Measurements from ENCODE around the gene SEMA4B.
"Not testable (repeated sequence)": the region's sequence is repeated elsewhere in the genome, so short reads cannot be mapped to it uniquely, and the experiment has no call there.

The SEMA4B gene

GRCh38 chr15:90266061-90266431 lies 64.9 kb downstream of the SEMA4B start:
- Histone ChIP-seq H3K36me3 (peaks cover 37% of the 10 kb centered on the region), H3K27me3 (ENCODE audit: insufficient read depth, low read depth, severe bottlenecking) (no peaks in the 10 kb centered on the region), H3K4me3 (ENCODE audit: low read depth, low read length) (peak overlapping the region; percentile 83), H3K9me3 (ENCODE audit: severe bottlenecking) (no peaks in the 10 kb centered on the region), H3K27ac (peak overlapping the region; percentile 96)
- no peak for TF ChIP-seq CTCF (IDR thresholded peaks at IDR 0.05; ENCODE audit: low read depth, low read length)
- peak; percentile 30 for DNase-seq

GRCh38 chr15:90266485-90266884 lies 65.4 kb downstream of the SEMA4B start:
- Histone ChIP-seq H3K9me3 (ENCODE audit: severe bottlenecking) (no peaks in the 10 kb centered on the region), H3K4me3 (ENCODE audit: low read depth, low read length) (peak overlapping the region; percentile 83), H3K27ac (peak overlapping the region; percentile 96), H3K36me3 (peaks cover 41% of the 10 kb centered on the region), H3K27me3 (ENCODE audit: insufficient read depth, low read depth, severe bottlenecking) (no peaks in the 10 kb centered on the region)
- no peak for TF ChIP-seq CTCF (IDR thresholded peaks at IDR 0.05; ENCODE audit: low read depth, low read length)
- DNase-seq, result no peak

- no peaks in the 10 kb centered on the region for H3K27me3 ChIP-seq (ENCODE audit: insufficient read depth, low read depth, severe bottlenecking)
- no peak overlapping the region for H3K4me3 ChIP-seq (ENCODE audit: low read depth, low read length)
- TF ChIP-seq CTCF (IDR thresholded peaks at IDR 0.05; ENCODE audit: low read depth, low read length), result no peak
- no peaks in the 10 kb centered on the region for H3K9me3 ChIP-seq (ENCODE audit: severe bottlenecking)
- peaks cover 60% of the 10 kb centered on the region for H3K36me3 ChIP-seq
- H3K27ac ChIP-seq, result no peak overlapping the region
- DNase-seq, result no peak
Observed at GRCh38 chr15:90268415-90268814, 67.3 kb downstream of the SEMA4B start.

GRCh38 chr15:90270502-90271150 lies 69.5 kb downstream of the SEMA4B start:
- DNase-seq, result no peak
- TF ChIP-seq CTCF (IDR thresholded peaks at IDR 0.05; ENCODE audit: low read depth, low read length), result no peak
- H3K9me3 ChIP-seq (ENCODE audit: severe bottlenecking), result no peaks in the 10 kb centered on the region
- H3K4me3 ChIP-seq (ENCODE audit: low read depth, low read length), result no peak overlapping the region
- no peaks in the 10 kb centered on the region for H3K27me3 ChIP-seq (ENCODE audit: insufficient read depth, low read depth, severe bottlenecking)
- H3K36me3 ChIP-seq, result peaks cover 78% of the 10 kb centered on the region
- no peak overlapping the region for H3K27ac ChIP-seq

- H3K36me3 ChIP-seq, result peaks cover 81% of the 10 kb centered on the region
- DNase-seq, result no peak
- H3K27ac ChIP-seq, result no peak overlapping the region
- no peaks in the 10 kb centered on the region for H3K9me3 ChIP-seq (ENCODE audit: severe bottlenecking)
- no peak overlapping the region for H3K4me3 ChIP-seq (ENCODE audit: low read depth, low read length)
- no peaks in the 10 kb centered on the region for H3K27me3 ChIP-seq (ENCODE audit: insufficient read depth, low read depth, severe bottlenecking)
- no peak for TF ChIP-seq CTCF (IDR thresholded peaks at IDR 0.05; ENCODE audit: low read depth, low read length)
Observed at GRCh38 chr15:90271459-90272166, 70.5 kb downstream of the SEMA4B start.

GRCh38 chr15:90278467-90278866 lies 77.3 kb downstream of the SEMA4B start:
- H3K4me3 ChIP-seq (ENCODE audit: low read depth, low read length); H3K9me3 ChIP-seq (ENCODE audit: severe bottlenecking); H3K27ac ChIP-seq; DNase-seq; H3K27me3 ChIP-seq (ENCODE audit: insufficient read depth, low read depth, severe bottlenecking): not testable (repeated sequence)
- peaks cover 21% of the 10 kb centered on the region for H3K36me3 ChIP-seq
